ENCODE data around the gene APOL2.

DNA sequence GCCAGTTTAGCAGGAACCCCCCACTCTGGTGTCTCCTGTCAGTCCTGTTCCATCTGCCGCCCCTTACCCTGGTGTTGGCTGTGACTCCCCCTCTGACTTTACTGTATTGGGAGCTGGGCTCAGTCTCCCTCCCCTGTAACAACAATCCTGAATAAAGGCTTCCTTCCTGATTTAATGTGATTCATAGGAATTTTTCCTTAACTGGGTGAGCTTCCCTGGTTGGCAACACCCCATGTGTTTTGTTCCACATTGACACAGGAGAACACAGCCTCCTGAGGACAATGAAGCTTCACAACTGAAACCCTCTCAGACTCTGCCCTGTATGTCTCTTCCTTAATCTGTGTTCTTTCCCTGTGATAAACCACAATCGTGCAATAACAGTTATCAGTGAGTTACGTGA lies 46.2 kb downstream of the APOL2 start:
- TF ChIP-seq POLR2A (IDR thresholded peaks at IDR 0.05; ENCODE audit: low read depth, low read length) (no peak), TAF1 (IDR thresholded peaks at IDR 0.05; ENCODE audit: low read depth, low read length) (no peak)
